Neural crest cell (in vitro differentiated cells): Measurements from ENCODE around the gene RNU5B-1. TPM values are rescaled to one million over a fixed set of nuclear protein-coding genes. Genes with fewer than 3 reads are reported as not detected.

Source experiments
- DNase-seq: peaks from one replicate; pipeline ENCODE4 v3.0.0; 2021; ENCODE audit warnings: low read depth, mixed read lengths, low spot score
- H3K27ac Mint-ChIP-seq: one replicate; pipeline ENCODE4 v1.8.0; 2021; ENCODE audit warnings: mild to moderate bottlenecking, mixed read lengths; ENCODE audit not compliant: unreplicated experiment
- H3K27me3 Mint-ChIP-seq: 2 replicates; pipeline ENCODE4 v1.8.0; 2021; ENCODE audit warnings: low read depth, mild to moderate bottlenecking, mixed read lengths
- H3K36me3 Mint-ChIP-seq: 2 replicates; pipeline ENCODE4 v1.8.0; 2021; ENCODE audit warnings: low read depth, mild to moderate bottlenecking, mixed read lengths
- H3K4me1 Mint-ChIP-seq: 2 replicates; pipeline ENCODE4 v1.8.0; 2021; ENCODE audit warnings: mixed read lengths
- H3K4me3 Mint-ChIP-seq: one replicate; pipeline ENCODE4 v1.8.0; 2021; ENCODE audit warnings: mild to moderate bottlenecking, mixed read lengths
- H3K9me3 Mint-ChIP-seq: 2 replicates; pipeline ENCODE4 v1.8.0; 2021; ENCODE audit warnings: mixed read lengths
- CTCF ChIP-seq: fragments of 200-600 bp; sonication (generic); conservative IDR thresholded peaks from 2 replicates; pipeline ENCODE4 v1.5.0; 2021; ENCODE audit warnings: antibody characterized with exemption, mild to moderate bottlenecking
- total RNA-seq: library from RNA; stranded (reverse); gene quantifications from 2 replicates; pipeline ENCODE4 v1.2.1, GENCODE V29; 2021

RNU5B-1 gene
- total RNA-seq, 1 donor from 2014 or later, result 17.2 TPM

- H3K4me1 Mint-ChIP-seq, result peaks cover 32% of the 10 kb centered on the region
- no peak for TF ChIP-seq CTCF
- H3K9me3 Mint-ChIP-seq, result no peaks in the 10 kb centered on the region
These were observed 5.5 kb downstream of the RNU5B-1 start for GRCh38 chr15:65309882-65310418.

GRCh38 chr15:65310431-65311137 lies 6.1 kb downstream of the RNU5B-1 start:
- DNase-seq, result no peak
- H3K4me1 Mint-ChIP-seq, result peaks cover 29% of the 10 kb centered on the region
- no peak overlapping the region for H3K4me3 Mint-ChIP-seq
- H3K9me3 Mint-ChIP-seq, result no peaks in the 10 kb centered on the region
- H3K27me3 Mint-ChIP-seq, result no peaks in the 10 kb centered on the region
- no peak for TF ChIP-seq CTCF
- no peaks in the 10 kb centered on the region for H3K36me3 Mint-ChIP-seq
- no peak overlapping the region for H3K27ac Mint-ChIP-seq

More at GRCh38 chr15:65309882-65310418, 5.5 kb downstream of the RNU5B-1 start:
- H3K27ac Mint-ChIP-seq, result no peak overlapping the region
- DNase-seq, result no peak
- peaks cover 2% of the 10 kb centered on the region for H3K27me3 Mint-ChIP-seq
- peak overlapping the region; percentile 29 for H3K4me3 Mint-ChIP-seq
- no peaks in the 10 kb centered on the region for H3K36me3 Mint-ChIP-seq

GRCh38 chr15:65311760-65312159 lies 7.3 kb downstream of the RNU5B-1 start:
- H3K4me1 Mint-ChIP-seq, result peaks cover 21% of the 10 kb centered on the region
- H3K4me3 Mint-ChIP-seq, result no peak overlapping the region
- no peak for DNase-seq
- no peaks in the 10 kb centered on the region for H3K27me3 Mint-ChIP-seq
- H3K27ac Mint-ChIP-seq, result no peak overlapping the region
- no peak for TF ChIP-seq CTCF
- no peaks in the 10 kb centered on the region for H3K36me3 Mint-ChIP-seq
- H3K9me3 Mint-ChIP-seq, result no peaks in the 10 kb centered on the region

- Mint-ChIP-seq H3K4me3 (peak overlapping the region; percentile 62), H3K36me3 (no peaks in the 10 kb centered on the region), H3K4me1 (peaks cover 20% of the 10 kb centered on the region), H3K27me3 (no peaks in the 10 kb centered on the region), H3K27ac (peak overlapping the region; percentile 37), H3K9me3 (no peaks in the 10 kb centered on the region)
- no peak for DNase-seq
- TF ChIP-seq CTCF, result no peak
These were observed 8.0 kb downstream of the RNU5B-1 start for GRCh38 chr15:65312400-65312916.

GRCh38 chr15:65318870-65319356 lies 14.4 kb downstream of the RNU5B-1 start:
- H3K9me3 Mint-ChIP-seq, result no peaks in the 10 kb centered on the region
- no peaks in the 10 kb centered on the region for H3K36me3 Mint-ChIP-seq
- H3K27ac Mint-ChIP-seq, result no peak overlapping the region
- peaks cover 27% of the 10 kb centered on the region for H3K4me1 Mint-ChIP-seq
- no peaks in the 10 kb centered on the region for H3K27me3 Mint-ChIP-seq
- peak; percentile 98 for TF ChIP-seq CTCF
- no peak overlapping the region for H3K4me3 Mint-ChIP-seq
- DNase-seq, result peak; percentile 84
